Gastrocnemius medialis (tissue), 4 donors: ENCODE data around the gene NOTCH1.

Source experiments
- POLR2A ChIP-seq, 2 donors: fragments of 450-650 bp; IDR thresholded peaks; one replicate each; pipeline ENCODE4 v1.6.1; 2017; ENCODE audit warnings: antibody characterized with exemption in 2 of 2, mild to moderate bottlenecking in 2 of 2, moderate library complexity in 2 of 2
- TF ChIP-seq, protein P1 (sequence below), 5 experiments: fragments of 450-650 bp in 3 of 5; fragments of 200-600 bp in 2 of 5; sonication (generic) in 2 of 5; IDR thresholded peaks in 4 of 5; conservative IDR thresholded peaks in 1 of 5; 1 replicate in 4 of 5; 2 replicates in 1 of 5; pipeline ENCODE4 v1.5.1; 2016 to 2019; ENCODE audit warnings: antibody characterized with exemption in 5 of 5, mild to moderate bottlenecking in 3 of 5, moderate library complexity in 3 of 5

DNA sequence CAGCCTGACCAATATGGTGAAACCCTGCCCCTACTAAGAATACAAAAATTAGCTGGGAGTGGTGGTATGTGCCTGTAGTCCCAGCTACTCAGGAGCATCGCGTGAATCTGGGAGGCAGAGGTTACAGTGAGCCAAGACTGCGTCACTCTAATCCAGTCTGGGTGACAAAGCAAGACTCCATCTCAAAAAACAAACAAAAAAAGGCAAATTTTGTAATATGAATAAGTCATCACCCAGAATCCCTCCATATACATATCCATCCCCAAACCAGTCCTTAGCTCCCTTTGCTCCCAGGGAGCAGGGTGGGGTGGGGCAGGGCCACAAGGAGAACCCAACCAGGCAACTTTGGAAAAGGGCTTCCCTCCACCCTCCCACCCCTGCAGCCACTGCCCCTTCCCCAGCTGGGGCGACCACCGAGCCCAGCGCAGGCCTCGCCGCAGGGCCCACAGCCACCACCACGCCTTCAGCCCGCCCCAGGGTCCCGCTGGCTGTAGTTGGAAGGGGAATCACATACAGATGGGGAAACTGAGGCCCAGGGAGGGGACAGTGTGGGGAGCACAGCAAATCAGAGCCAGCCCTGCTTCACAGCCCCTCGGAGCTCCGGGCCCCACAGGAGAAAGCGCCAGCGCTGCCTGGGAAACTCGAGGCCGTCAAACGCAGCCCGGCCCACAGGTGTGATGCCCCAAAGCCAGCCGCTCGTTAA lies 7.8 kb downstream of the NOTCH1 start:
- TF ChIP-seq POLR2A (IDR thresholded peaks at IDR 0.05), result no peak
- TF ChIP-seq, protein P1, sequence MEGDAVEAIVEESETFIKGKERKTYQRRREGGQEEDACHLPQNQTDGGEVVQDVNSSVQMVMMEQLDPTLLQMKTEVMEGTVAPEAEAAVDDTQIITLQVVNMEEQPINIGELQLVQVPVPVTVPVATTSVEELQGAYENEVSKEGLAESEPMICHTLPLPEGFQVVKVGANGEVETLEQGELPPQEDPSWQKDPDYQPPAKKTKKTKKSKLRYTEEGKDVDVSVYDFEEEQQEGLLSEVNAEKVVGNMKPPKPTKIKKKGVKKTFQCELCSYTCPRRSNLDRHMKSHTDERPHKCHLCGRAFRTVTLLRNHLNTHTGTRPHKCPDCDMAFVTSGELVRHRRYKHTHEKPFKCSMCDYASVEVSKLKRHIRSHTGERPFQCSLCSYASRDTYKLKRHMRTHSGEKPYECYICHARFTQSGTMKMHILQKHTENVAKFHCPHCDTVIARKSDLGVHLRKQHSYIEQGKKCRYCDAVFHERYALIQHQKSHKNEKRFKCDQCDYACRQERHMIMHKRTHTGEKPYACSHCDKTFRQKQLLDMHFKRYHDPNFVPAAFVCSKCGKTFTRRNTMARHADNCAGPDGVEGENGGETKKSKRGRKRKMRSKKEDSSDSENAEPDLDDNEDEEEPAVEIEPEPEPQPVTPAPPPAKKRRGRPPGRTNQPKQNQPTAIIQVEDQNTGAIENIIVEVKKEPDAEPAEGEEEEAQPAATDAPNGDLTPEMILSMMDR (IDR thresholded peaks at IDR 0.05 in 4 of 5, conservative IDR thresholded peaks at IDR 0.05 in 1 of 5), result no peak
